Common myeloid progenitor, CD34-positive (primary cell): Measurements from ENCODE around the gene MAP2K6.

Experiments used
- CTCF ChIA-PET: fragments of 350-600 bp; sonication (Branson Sonifier 250); formaldehyde crosslinking; loops from one replicate; lab custom pipeline; 2021; ENCODE audit warnings: antibody characterized with exemption; lab: Charles Lee
- POLR2A ChIA-PET: fragments of 350-600 bp; sonication (Branson Sonifier 250); formaldehyde crosslinking; loops from one replicate; lab custom pipeline; 2021; ENCODE audit warnings: antibody characterized with exemption; lab: Charles Lee
- DNase-seq, 3 donors: peaks; one replicate each; pipeline versions ENCODE4 v3.0.0 to v3.0.0-alpha.2; 2013
- H3K27ac ChIP-seq, 2 experiments: 1 replicate in 1 of 2; 2 replicates in 1 of 2; pipeline ENCODE4 v1.7.0; 2013; ENCODE audit warnings: inconsistent platforms in 2 of 2, low read length in 2 of 2, mild to moderate bottlenecking in 2 of 2, low read depth in 1 of 2, moderate library complexity in 1 of 2; ENCODE audit not compliant: severe bottlenecking in 2 of 2, insufficient read depth in 1 of 2, poor library complexity in 1 of 2
- H3K27me3 ChIP-seq, 5 experiments: replicated peaks in 2 of 5; 1 replicate in 3 of 5; 2 replicates in 2 of 5; pipeline versions ENCODE4 v1.6.1 to v1.7.0; 2013; ENCODE audit warnings: low read length in 4 of 5, mild to moderate bottlenecking in 2 of 5, moderate library complexity in 2 of 5, inconsistent platforms in 1 of 5; ENCODE audit not compliant: insufficient read depth in 5 of 5, control insufficient read depth in 4 of 5
- H3K36me3 ChIP-seq, 4 experiments: 1 replicate in 2 of 4; 2 replicates in 2 of 4; pipeline versions ENCODE4 v1.6.1 to v1.7.0; 2013; ENCODE audit warnings: low read length in 3 of 4, control low read depth in 1 of 4, mild to moderate bottlenecking in 1 of 4; ENCODE audit not compliant: control insufficient read depth in 4 of 4, insufficient read depth in 4 of 4
- H3K4me1 ChIP-seq, 4 experiments: 1 replicate in 3 of 4; 2 replicates in 1 of 4; pipeline versions ENCODE4 v1.6.1 to v1.7.1; 2013; ENCODE audit warnings: low read length in 3 of 4, mild to moderate bottlenecking in 3 of 4, control low read depth in 1 of 4, inconsistent platforms in 1 of 4, moderate library complexity in 1 of 4; ENCODE audit not compliant: control insufficient read depth in 4 of 4, insufficient read depth in 4 of 4; ENCODE audit errors: control extremely low read depth in 1 of 4
- H3K4me3 ChIP-seq, 7 experiments: 1 replicate in 4 of 7; 2 replicates in 3 of 7; pipeline versions ENCODE4 v1.5.1 to v1.7.0; 2013; ENCODE audit warnings: mild to moderate bottlenecking in 7 of 7, low read length in 6 of 7, moderate library complexity in 6 of 7, inconsistent platforms in 2 of 7, low read depth in 2 of 7, control low read depth in 1 of 7; ENCODE audit not compliant: insufficient read depth in 4 of 7, control insufficient read depth in 1 of 7; ENCODE audit errors: extremely low read depth in 1 of 7
- H3K9me3 ChIP-seq, 5 experiments: 1 replicate in 4 of 5; 2 replicates in 1 of 5; pipeline versions ENCODE4 v1.6.1 to v1.7.1; 2013; ENCODE audit warnings: low read length in 4 of 5, mild to moderate bottlenecking in 2 of 5, inconsistent platforms in 1 of 5, low read depth in 1 of 5, moderate library complexity in 1 of 5; ENCODE audit not compliant: control insufficient read depth in 4 of 5, insufficient read depth in 2 of 5; ENCODE audit errors: control extremely low read depth in 1 of 5
- WGBS: methylation state at CpG from one replicate; pipeline ENCODE4 v1.1.5; 2013; ENCODE audit not compliant: insufficient coverage; 5-methylcytosine and 5-hydroxymethylcytosine counted together

Gene MAP2K6

DNA sequence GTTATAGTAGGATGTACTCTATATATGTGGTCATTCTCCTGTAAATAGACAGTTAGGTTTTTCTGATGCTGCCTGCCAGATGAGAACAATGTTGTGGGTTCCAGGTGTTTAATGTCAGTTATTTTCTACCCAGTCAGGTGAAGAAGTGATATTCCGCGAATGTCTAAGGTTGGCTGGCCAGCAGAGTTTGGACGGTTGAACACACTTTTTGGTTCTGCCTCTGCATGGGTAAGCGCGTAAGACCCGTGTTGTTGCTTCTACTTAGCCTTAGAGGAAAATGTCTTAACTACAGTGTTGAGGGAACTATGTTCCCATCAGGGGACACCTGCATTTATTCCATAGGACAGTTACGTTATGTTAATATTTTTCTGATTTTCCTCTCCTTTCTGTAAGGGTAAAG lies 162.6 kb downstream of the MAP2K6 start:
- no peak for DNase-seq
- ChIA-PET CTCF (no interaction called here), POLR2A (no interaction called here)
- no peaks in the 10 kb centered on the region for H3K9me3 ChIP-seq
- H3K27ac ChIP-seq: no peak overlapping the region
- no peaks in the 10 kb centered on the region for H3K36me3 ChIP-seq
- no peak overlapping the region for H3K4me3 ChIP-seq
- WGBS: 100% methylated on average over 5 of the region's 7 CpGs
- H3K27me3 ChIP-seq: no peaks in the 10 kb centered on the region
- peaks cover 6 to 14% (median 9%) of the 10 kb centered on the region in 4 experiments for H3K4me1 ChIP-seq

DNA sequence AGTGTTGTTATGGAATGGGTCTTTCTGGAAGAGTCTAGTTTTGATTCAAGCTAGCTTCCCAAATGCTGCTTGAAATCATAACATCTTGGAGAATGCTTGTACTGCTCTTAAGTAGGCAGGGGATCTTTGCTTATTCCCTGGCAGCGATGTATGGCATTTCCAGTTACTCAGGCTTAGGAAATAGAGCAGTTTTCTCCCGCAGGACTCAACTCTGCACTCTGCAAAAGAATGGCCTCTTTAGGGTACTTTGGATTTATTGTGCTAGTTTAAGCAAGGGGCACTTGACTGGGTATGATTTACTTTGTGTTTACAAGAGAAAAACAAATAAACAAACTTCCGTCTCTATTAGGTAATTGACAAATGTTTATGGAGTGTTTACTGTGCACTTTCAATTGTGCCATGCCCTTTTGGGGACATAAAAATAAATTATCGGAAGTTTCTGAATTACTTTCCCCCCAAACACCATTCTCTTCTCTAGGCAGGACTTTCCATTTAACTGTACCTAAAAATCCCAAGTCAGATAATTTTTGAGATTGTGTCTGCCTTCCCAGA lies 164.0 kb downstream of the MAP2K6 start:
- DNase-seq: no peak
- Histone ChIP-seq H3K36me3 (no peaks in the 10 kb centered on the region), H3K9me3 (no peaks in the 10 kb centered on the region), H3K4me1 (peaks cover 6 to 16% (median 9%) of the 10 kb centered on the region in 4 experiments), H3K4me3 (no peak overlapping the region), H3K27me3 (no peaks in the 10 kb centered on the region), H3K27ac (no peak overlapping the region)
- POLR2A ChIA-PET: no interaction called here
- WGBS: 100% methylated on average over 1 of the region's 4 CpGs
- CTCF ChIA-PET: interaction anchor here (1.0 to 1.4 kb wide), 2 partner anchors 8 to 28 kb away, joined by 3 read pairs; no protein-coding TSS in a partner anchor

DNA sequence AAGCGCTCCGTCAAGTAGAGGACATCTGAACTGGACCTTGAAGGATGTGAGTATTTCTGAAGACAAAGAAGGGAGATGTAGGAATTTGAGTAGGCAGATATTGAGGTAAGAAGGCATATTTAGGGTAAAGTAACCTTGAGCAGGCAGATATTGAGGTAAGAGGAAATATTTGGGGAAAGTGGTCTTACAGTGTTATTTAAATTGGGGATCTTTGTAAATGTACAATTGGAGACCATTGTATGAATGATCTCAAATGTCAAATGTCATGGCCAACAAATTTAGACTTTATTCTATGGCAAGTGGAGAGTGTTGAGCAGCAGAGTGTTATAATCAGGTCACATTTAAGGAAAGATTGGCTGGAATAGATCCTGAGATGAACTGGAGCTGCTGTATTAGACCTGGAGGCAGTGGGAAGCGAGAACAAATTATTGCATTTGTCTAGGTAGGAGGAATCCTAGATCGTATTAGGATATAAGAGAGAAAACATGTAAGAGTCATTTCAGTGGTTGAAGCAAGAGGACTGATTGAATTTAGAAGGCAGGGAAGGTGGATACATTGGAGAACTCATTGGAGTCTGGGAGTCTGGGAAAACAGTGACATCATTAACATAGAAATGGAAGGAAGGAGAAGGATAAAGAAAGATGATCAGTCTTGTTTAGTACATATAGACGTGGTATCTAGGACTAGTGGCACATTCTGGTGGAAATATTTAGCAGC lies 165.6 kb downstream of the MAP2K6 start:
- ChIA-PET POLR2A (no interaction called here), CTCF (interaction anchor here (1.0 to 1.4 kb wide), 4 partner anchors 12 to 972 kb away, joined by 3 to 4 read pairs (median 4); no protein-coding TSS in a partner anchor)
- no peak for DNase-seq
- Histone ChIP-seq H3K27me3 (no peaks in the 10 kb centered on the region), H3K9me3 (no peaks in the 10 kb centered on the region), H3K4me3 (no peak overlapping the region), H3K36me3 (no peaks in the 10 kb centered on the region), H3K27ac (no peak overlapping the region), H3K4me1 (peaks cover 6 to 16% (median 9%) of the 10 kb centered on the region in 4 experiments)
- WGBS: 100% methylated on average over 5 of the region's 5 CpGs

DNA sequence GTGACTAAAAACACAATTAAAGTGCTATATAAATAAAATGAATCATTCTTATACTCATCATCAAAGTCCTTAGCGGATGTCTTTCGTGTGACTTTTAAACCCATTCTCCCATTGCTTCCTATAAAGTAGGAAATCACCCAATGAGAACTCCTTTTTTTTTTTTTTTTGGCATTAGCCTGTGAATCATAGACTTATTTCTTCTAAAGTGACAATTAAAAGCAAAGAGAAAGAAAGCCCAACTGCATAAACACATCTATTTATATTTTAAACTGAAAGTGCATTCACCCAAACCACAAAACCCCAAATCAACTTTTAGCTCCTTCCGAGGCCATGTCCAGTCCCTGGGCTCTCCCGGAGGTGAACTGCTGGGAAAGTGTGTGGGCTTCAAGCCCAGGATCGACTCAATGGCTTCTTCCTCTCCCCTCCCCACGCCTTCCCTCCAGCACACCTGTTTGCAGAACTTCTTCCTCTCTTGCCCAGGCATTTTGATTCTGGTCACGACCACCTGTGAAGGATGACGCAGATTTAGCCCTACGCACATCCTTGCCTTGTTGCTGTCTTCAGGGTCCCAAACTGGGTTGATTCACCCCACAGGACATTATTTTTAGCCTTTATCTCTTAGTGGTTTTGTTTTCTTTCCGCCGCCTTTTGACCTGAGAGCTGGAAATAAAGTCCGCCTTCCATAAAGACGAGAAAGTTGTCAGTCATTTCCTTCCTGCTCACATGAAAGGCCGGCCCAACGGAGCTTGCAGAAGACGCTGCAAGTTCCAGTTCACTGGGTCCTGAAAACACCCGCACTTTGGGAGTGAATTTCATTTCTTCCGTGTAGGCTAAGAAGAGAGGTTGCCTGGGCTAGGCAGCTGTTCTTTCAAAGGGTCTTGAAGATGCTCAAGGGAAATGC lies 166.8 kb downstream of the MAP2K6 start:
- WGBS: 13% methylated on average over 16 of the region's 18 CpGs
- H3K4me1 ChIP-seq: peaks cover 4 to 16% (median 8%) of the 10 kb centered on the region in 4 experiments
- CTCF ChIA-PET: interaction anchor here (0.6 to 1.0 kb wide), 2 partner anchors 28 to 74 kb away, joined by 3 to 4 read pairs; no protein-coding TSS in a partner anchor
- POLR2A ChIA-PET: no interaction called here
- H3K4me3 ChIP-seq: peak overlapping the region in 6 of 7 experiments; percentile 7 to 81 (median 55)
- DNase-seq: peak; percentile 72 to 81 (median 75)
- H3K27ac ChIP-seq: no peak overlapping the region
- no peaks in the 10 kb centered on the region for H3K27me3 ChIP-seq
- no peaks in the 10 kb centered on the region for H3K36me3 ChIP-seq
- H3K9me3 ChIP-seq: no peaks in the 10 kb centered on the region

DNA sequence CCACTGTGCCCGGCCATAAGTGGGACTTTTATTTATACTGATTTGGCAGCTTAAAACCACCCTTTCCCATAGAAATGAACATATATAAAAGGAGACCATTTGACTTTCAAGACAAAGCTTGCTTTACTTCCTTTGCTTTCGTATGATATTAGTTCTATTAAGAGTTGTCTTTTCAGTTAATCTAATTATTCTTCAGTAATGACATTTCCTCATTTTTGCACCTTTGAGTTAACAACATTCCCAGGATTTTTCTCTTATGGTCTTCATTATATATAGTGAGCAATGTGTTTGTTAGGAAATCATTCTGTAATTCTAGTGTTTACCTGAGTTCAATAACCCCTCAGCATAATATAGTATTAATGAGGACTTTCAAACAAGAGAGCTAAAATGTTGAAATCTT lies 173.8 kb downstream of the MAP2K6 start:
- DNase-seq: no peak
- no CpG with 5 or more reads among the region's 2 CpGs for WGBS
- H3K4me3 ChIP-seq: no peak overlapping the region
- H3K27me3 ChIP-seq: no peaks in the 10 kb centered on the region
- no peak overlapping the region for H3K27ac ChIP-seq
- ChIA-PET POLR2A (no interaction called here), CTCF (no interaction called here)
- no peaks in the 10 kb centered on the region for H3K4me1 ChIP-seq
- H3K36me3 ChIP-seq: no peaks in the 10 kb centered on the region
- peaks cover 0 to 1% (median 0%) of the 10 kb centered on the region in 5 experiments for H3K9me3 ChIP-seq

DNA sequence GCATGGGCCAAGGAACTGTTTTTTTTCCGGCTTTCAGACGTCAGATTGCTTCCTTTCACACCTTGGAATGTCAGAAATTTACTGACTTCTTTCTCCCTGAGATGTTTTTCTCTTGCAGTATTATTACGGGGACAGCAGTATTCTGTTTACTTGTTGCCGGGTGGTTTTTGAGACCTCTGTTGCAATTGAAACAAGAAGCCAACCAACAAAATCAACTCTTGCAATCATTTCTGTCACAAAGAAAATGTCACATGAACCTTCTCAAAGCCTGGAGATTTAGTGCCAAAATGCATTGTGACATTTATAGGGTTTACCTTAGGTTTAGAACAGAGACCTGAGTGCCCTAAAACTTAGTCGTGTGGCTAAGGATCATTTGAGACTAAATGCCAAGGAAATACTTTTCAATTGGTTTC lies 174.3 kb downstream of the MAP2K6 start:
- H3K27me3 ChIP-seq: no peaks in the 10 kb centered on the region
- H3K4me1 ChIP-seq: no peaks in the 10 kb centered on the region
- H3K9me3 ChIP-seq: peaks cover 0 to 1% (median 0%) of the 10 kb centered on the region in 5 experiments
- POLR2A ChIA-PET: no interaction called here
- no peak overlapping the region for H3K4me3 ChIP-seq
- DNase-seq: no peak
- H3K27ac ChIP-seq: no peak overlapping the region
- no peaks in the 10 kb centered on the region for H3K36me3 ChIP-seq
- CTCF ChIA-PET: no interaction called here
- 100% methylated on average over 2 of the region's 5 CpGs for WGBS
